Hematopoietic multipotent progenitor cell treated with erythropoietin and hydrocortisone succinate and interleukin-3 and kit ligand, for 4 days (in vitro differentiated cells): ENCODE data around the gene TRAF3.
A peak's percentile ranks its signal among the peaks of the same experiment; 100 is the strongest.
"Not testable (repeated sequence)": the region's sequence is repeated elsewhere in the genome, so short reads cannot be mapped to it uniquely, and the experiment has no call there.

Source experiments
- DNase-seq: peaks from one replicate; pipeline ENCODE4 v3.0.0-alpha.2; 2015

The TRAF3 gene

GRCh38 chr14:102752239-102752847 is 24.9 kb upstream of the TRAF3 start:
- no peak for DNase-seq

GRCh38 chr14:102754370-102755262 is 22.6 kb upstream of the TRAF3 start:
- no peak for DNase-seq

DNA sequence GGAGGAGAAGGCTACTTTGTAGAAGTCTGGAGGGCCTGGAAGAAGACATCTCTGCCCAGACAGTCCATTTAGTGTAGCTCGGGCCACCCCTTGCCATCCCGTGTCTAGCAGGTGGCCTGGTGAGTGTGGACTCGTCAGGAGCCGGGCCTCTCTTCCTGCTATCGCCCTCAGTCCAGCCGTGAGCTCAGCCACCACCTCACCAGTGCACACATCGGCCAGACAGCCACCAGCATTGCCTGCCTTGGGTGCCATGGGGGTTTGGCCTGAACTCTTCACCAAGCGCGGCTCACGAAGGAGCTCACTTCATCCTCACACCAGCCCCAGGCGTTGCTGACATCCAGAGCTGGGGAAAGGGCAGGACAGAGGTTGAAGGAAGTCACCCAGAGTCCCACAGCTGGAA is 19.6 kb upstream of the TRAF3 start:
- no peak for DNase-seq

DNA sequence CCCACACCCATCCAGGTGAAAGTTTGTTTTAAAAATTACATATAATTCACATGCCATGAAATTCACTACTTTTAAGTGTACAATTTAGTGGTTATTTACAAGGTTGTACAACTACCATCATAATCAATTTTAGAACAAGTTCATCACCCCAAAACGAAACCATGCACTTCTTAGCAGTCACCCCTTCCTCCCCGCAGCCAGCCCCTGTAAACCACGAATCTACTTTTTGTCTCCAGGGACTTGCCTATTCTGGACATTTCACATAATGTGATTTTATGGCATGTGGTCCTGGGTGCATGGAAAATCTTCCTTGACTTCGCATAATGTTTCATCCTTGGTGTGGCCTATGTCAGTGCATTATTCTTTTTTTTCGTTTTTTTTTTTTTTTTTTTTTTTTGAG is 19.2 kb upstream of the TRAF3 start:
- DNase-seq = no peak

DNA sequence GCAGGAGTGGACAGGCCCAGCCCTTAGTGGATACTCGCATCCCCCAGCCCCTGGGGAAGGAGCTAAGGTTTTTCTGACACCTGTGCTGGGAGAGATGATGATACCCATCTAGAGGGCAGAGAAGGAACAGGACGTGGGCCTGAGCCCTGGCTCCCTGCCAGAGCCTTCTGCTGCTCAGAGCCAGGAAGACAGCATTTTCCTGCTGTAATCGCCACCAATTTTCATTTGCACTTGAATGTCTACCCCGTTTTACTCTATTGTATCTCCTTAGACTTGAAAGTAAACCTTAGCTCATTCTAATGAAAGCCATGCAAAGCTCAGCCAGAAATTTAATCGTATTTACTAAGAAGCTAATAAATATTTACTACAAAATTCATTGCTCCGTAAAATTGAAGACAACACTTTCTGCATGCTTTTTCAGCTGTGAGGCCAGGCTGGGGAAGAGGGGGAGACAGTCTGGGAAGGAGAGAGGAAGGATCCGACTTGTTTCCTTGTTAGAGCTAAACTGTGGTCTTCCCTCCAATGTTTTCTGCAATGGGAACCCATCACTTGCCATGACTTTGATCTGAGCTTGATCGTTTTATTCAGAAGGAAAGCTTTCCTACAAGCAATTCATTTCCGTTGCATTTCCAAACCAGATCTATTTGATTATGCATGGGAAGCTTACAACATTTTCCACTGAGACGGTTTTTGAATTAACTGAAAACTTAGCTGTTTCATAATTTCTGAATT is 17.6 kb upstream of the TRAF3 start:
- peak; percentile 36 for DNase-seq

GRCh38 chr14:102760496-102761193 is 16.6 kb upstream of the TRAF3 start:
- no peak for DNase-seq

GRCh38 chr14:102761206-102761605 is 16.0 kb upstream of the TRAF3 start:
- DNase-seq = no peak

- DNase-seq = no peak
These were observed 13.0 kb upstream of the TRAF3 start for GRCh38 chr14:102764220-102764671.

- DNase-seq = not testable (repeated sequence)
These were observed 11.5 kb upstream of the TRAF3 start for GRCh38 chr14:102765770-102766169.

- peak; percentile 78 for DNase-seq
These were observed 8.8 kb upstream of the TRAF3 start for GRCh38 chr14:102768223-102769048.

DNA sequence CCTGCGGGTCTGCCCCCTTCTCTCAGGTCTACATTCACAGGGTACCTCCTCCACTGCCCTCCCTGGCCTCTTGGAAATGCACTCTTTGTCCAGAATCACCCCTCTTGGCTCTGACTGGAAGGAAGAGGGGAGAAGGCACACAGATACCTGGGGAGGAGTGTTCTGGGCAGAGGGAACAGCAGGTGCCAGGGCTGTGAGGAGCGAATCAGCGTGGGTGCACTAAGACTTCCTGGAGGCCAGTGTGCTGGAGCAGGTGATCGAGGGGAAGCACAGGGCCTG is 8.3 kb upstream of the TRAF3 start:
- DNase-seq = no peak

GRCh38 chr14:102770147-102771123 is 6.8 kb upstream of the TRAF3 start:
- DNase-seq = no peak

GRCh38 chr14:102771144-102771543 is 6.1 kb upstream of the TRAF3 start:
- no peak for DNase-seq

DNA sequence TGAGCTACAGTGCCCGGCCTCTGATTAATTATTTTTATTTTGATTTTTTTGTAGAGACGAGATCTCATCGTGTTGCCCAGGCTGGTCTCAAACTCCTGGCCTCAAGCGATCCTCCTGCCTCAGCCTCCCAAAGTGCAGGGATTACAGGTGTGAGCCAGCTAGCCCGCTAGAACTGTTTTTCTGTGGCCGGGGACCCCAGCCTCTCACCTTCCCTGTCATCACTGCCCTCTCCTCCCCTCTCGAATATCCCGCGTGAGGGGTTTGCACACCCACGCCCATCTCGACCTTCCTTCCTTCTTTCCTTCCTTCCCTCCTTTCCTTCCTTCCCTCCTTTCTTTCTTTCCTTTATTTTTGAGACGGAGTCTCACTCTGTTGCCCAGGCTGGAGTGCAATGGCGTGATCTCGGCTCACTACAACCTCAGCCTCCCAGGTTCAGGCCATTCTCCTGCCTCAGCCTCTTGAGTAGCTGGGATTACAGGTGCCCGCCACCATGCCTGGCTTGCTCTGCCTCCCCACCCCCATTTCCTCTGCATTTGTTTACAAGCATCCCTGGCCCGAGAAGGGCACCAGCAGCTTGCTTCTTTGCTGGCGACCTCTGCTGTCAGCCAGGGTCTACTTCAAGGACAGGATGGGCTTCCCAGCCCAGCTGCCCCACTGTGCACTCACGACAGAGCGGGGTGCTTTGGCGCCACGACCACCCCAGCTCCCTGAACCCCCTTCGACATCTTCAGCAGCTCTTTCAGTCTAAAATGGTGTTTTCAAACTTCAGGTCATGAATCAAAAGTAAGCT is 4.3 kb upstream of the TRAF3 start:
- peak; percentile 49 for DNase-seq

- DNase-seq = peak; percentile 88
These were observed 2.7 kb upstream of the TRAF3 start for GRCh38 chr14:102774391-102775153.

DNA sequence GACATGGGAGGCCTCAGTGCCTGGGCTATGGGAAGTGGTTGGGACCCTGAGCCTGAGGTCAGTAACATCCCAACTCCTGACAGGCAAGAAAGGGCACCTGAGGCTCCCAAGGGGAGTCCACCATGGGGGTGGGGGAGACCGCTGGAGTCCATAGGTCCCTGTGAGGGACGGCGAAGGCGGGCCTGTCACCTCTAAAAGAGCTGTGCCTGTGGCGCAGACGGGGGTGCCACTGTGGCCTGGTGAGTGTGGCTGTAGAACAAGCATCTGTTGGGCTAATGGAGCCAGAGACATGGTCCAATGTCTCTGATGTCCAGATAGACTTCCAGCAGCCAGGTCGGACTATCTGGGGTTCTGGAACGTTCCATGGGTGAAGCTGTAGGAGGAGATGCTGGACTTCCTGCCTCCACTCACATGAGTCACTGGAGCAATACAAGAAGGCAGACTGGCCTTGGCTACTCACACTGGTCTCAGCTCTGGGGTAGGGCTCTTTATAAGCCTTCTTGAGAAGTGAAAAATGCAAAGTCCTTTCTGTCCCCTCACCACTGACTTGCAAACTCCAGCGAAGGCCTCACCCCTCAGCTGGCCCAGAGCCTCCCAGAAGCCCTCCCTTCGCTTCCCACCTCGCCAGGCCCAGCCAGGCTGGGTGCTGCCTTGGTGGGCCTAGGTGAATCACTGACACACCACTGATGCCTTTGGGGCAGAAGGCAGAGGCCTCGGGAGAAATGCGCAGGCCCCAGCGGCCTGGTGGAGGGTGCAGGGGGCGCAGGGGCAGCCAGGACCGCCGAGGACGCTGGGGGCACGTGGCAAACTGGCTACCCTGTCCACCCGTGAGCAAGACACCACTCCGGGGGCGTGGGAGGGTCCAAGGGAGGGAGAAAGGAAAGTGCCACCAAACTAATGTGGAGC is 1.1 kb upstream of the TRAF3 start:
- DNase-seq = peak; percentile 32

DNA sequence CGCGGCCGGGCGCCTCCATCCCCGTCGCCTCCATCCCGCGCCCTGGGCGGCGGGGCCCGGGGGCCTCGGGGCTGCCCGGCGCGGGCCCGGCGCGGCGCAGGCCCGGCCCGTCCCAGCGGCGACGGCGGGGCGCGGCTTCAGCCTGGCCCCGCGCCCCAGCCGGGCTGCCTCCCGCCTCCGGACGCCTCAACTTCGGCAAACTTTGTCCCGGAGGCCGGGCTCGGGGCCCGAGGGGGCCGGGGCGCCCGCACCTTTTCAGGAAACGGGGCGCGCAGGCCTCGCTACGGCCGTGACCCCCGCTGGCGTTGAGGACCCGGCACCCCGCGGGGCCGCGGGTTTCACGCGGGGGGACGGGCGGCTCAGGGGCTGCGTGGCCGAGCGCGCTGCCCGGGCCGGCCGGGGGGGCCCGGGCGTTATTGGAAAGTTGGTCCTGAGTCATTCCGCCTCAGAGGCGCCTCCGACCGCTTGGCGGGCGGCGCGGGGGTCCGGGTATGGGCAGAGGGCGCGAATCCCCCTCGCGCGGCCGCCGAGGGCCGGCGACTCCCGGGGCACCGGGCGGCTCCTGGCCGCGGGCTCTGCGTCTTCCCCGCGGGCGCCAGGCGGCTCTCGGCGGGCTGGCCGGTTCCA is 575 bp downstream of the TRAF3 start:
- DNase-seq = peak; percentile 35
